K562 (cell line): Measurements from ENCODE around the gene CYS1. TPM values are rescaled to one million over a fixed set of nuclear protein-coding genes. Genes with fewer than 3 reads are reported as not detected.

ENCODE experiments used
- COPS2 ChIP-seq: fragments of 450-650 bp; conservative IDR thresholded peaks from 2 replicates; pipeline ENCODE4 v1.6.1; 2016; ENCODE audit warnings: mild to moderate bottlenecking, moderate library complexity
- DACH1 ChIP-seq: fragments of 450-650 bp; IDR thresholded peaks from 2 replicates; pipeline ENCODE4 v1.6.1; 2018; ENCODE audit not compliant: partially characterized antibody
- E2F6 ChIP-seq, 2 experiments: IDR thresholded peaks; 2 replicates each; pipeline ENCODE4 v1.6.1; 2011; ENCODE audit warnings: borderline replicate concordance in 1 of 2, control low read depth in 1 of 2, low read depth in 1 of 2, low read length in 1 of 2, mild to moderate bottlenecking in 1 of 2, mixed read lengths in 1 of 2, moderate library complexity in 1 of 2; ENCODE audit not compliant: insufficient read depth in 1 of 2, insufficient read length in 1 of 2, poor library complexity in 1 of 2, severe bottlenecking in 1 of 2; ENCODE audit errors: extremely low read depth in 1 of 2
- GABPB1 ChIP-seq: sonication (generic); formaldehyde crosslinking; IDR thresholded peaks from 2 replicates; pipeline ENCODE4 v1.8.0; 2022; ENCODE audit warnings: mild to moderate bottlenecking, missing genetic modification reagents
- HSF4 ChIP-seq: fragments of 250-450 bp; sonication (Bioruptor Pico); IDR thresholded peaks from 2 replicates; pipeline ENCODE4 v2.1.2; 2022; ENCODE audit warnings: mild to moderate bottlenecking, moderate library complexity, borderline replicate concordance
- KHSRP ChIP-seq: fragments of 450-650 bp; IDR thresholded peaks from 2 replicates; pipeline ENCODE4 v1.6.1; 2017
- MIER1 ChIP-seq: fragments of 450-650 bp; IDR thresholded peaks from 2 replicates; pipeline ENCODE4 v1.6.1; 2016; ENCODE audit warnings: antibody characterized with exemption, mild to moderate bottlenecking, low read depth
- MYC ChIP-seq, 2 experiments: fragments of 250-450 bp in 1 of 2; sonication (Bioruptor Pico) in 1 of 2; IDR thresholded peaks; 2 replicates each; pipeline versions ENCODE4 v1.5.1 to v1.6.1; 2012 to 2021; ENCODE audit warnings: low read depth in 2 of 2, borderline replicate concordance in 1 of 2, improper control_type of control experiment in 1 of 2, low read length in 1 of 2, mild to moderate bottlenecking in 1 of 2, moderate library complexity in 1 of 2
- NELFE ChIP-seq: IDR thresholded peaks from 2 replicates; pipeline ENCODE4 v1.6.1; 2011; ENCODE audit warnings: mild to moderate bottlenecking; ENCODE audit not compliant: insufficient read depth, insufficient read length
- NFATC3 ChIP-seq: fragments of 450-650 bp; IDR thresholded peaks from 2 replicates; pipeline ENCODE4 v1.6.1; 2017; ENCODE audit warnings: mild to moderate bottlenecking
- NKRF ChIP-seq: fragments of 450-650 bp; IDR thresholded peaks from 2 replicates; pipeline ENCODE4 v1.6.1; 2016; ENCODE audit warnings: borderline replicate concordance
- PURB ChIP-seq: sonication (generic); formaldehyde crosslinking; IDR thresholded peaks from 2 replicates; pipeline ENCODE4 v1.9.0; 2021; ENCODE audit warnings: low read depth, mild to moderate bottlenecking, missing genetic modification reagents
- PYGO2 ChIP-seq: fragments of 450-650 bp; IDR thresholded peaks from 2 replicates; pipeline ENCODE4 v1.6.1; 2016; ENCODE audit warnings: mild to moderate bottlenecking, missing genetic modification characterization, moderate library complexity, missing compliant biosample characterization
- RBM34 ChIP-seq: fragments of 200-400 bp; formaldehyde crosslinking; IDR thresholded peaks from 2 replicates; pipeline ENCODE4 v1.6.1; 2018; ENCODE audit warnings: low read length, borderline replicate concordance; ENCODE audit not compliant: insufficient read depth
- ZBTB33 ChIP-seq: sonication (generic); formaldehyde crosslinking; IDR thresholded peaks from 2 replicates; pipeline ENCODE4 v1.8.1; 2023; ENCODE audit warnings: mild to moderate bottlenecking, missing genetic modification reagents
- ZNF121 ChIP-seq: sonication (generic); formaldehyde crosslinking; conservative IDR thresholded peaks from 2 replicates; pipeline ENCODE4 v1.8.0; 2022; ENCODE audit warnings: missing genetic modification reagents
- ZNF124 ChIP-seq: sonication (generic); formaldehyde crosslinking; IDR thresholded peaks from 2 replicates; pipeline ENCODE4 v1.8.1; 2022; ENCODE audit warnings: missing genetic modification reagents
- ZNF316 ChIP-seq: fragments of 450-650 bp; IDR thresholded peaks from 2 replicates; pipeline ENCODE4 v1.6.1; 2016
- ZNF324 ChIP-seq: fragments of 250-450 bp; sonication (Bioruptor Pico); IDR thresholded peaks from 2 replicates; pipeline ENCODE4 v1.4.0; 2020; ENCODE audit warnings: mild to moderate bottlenecking
- ZNF583 ChIP-seq: fragments of 250-450 bp; sonication (Bioruptor Pico); IDR thresholded peaks from 2 replicates; pipeline ENCODE4 v1.4.0; 2020
- ZNF644 ChIP-seq: fragments of 200-800 bp; sonication (Bioruptor generic); IDR thresholded peaks from 2 replicates; pipeline ENCODE4 v1.6.1; 2016; ENCODE audit warnings: low read depth, missing genetic modification characterization, missing compliant biosample characterization
- ZNF699 ChIP-seq: fragments of 250-450 bp; sonication (Bioruptor Pico); IDR thresholded peaks from 2 replicates; pipeline ENCODE4 v1.8.0; 2021; ENCODE audit warnings: mild to moderate bottlenecking, moderate library complexity; ENCODE audit not compliant: insufficient replicate concordance
- polyA plus RNA-seq, 8 experiments: library from polyadenylated mRNA; depleted of rRNA in 4 of 8; stranded (reverse) in 5 of 8; unstranded in 3 of 8; fragments of >200 nt; fragmentation: Nextera tagmentation in 2 of 8; fragmentation: Illumina TruSeq in 1 of 8; extraction: Ambion mirVana in 2 of 8; extraction: Trizol in 1 of 8; gene quantifications; 2 replicates each; pipeline versions ENCODE4 v1.2.1 to v1.2.3, GENCODE V29; 2011 to 2014; ENCODE audit warnings: inconsistent platforms in 1 of 8, missing spikeins in 1 of 8
- total RNA-seq, 7 experiments: library from RNA; depleted of rRNA in 6 of 7; stranded (reverse); fragments of >200 nt in 6 of 7; fragmentation: Illumina TruSeq in 2 of 7; extraction: Trizol in 2 of 7; gene quantifications; 2 replicates each; pipeline versions ENCODE4 v1.2.1 to v1.2.3, GENCODE V29; 2011 to 2021; ENCODE audit warnings: low replicate concordance in 1 of 7

Gene CYS1
- total and polyA plus RNA-seq, 9 of the 15 experiments (the other 6 are each of a cell fraction or from before 2014, with no cell fraction given), result 0.11 to 0.13 TPM; not detected in 7

DNA sequence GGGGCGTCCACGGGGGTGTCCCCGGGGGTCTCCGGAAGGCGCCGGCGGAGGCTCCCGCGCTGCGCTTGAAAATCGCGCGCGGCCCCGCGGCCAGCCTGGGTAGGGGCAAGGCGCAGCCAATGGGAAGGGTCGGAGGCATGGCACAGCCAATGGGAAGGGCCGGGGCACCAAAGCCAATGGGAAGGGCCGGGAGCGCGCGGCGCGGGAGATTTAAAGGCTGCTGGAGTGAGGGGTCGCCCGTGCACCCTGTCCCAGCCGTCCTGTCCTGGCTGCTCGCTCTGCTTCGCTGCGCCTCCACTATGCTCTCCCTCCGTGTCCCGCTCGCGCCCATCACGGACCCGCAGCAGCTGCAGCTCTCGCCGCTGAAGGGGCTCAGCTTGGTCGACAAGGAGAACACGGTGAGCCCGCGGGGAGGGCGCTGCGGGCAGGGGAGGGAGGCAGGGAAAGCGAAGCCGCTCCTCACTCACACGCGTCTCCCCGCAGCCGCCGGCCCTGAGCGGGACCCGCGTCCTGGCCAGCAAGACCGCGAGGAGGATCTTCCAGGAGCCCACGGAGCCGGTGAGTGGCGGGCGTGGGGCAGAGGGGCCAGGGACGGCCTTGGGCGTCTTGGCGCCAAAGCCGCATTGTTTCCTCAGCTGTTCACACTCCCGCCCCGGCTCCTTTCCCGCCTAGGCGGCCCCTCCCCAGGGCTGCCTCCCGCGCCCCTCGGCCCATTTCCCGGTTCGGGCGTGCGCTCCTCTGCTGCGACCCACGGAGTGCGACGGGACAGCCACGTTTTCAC lies 42.5 kb upstream of the CYS1 start, which contains the start of gene RRM2 (continued):
- TF ChIP-seq ZBTB33 (CRISPR knock-in tag) (0 out of 2 replicates have a peak, but pooled peaks have one; percentile 18), HSF4 (CRISPR knock-in tag) (no peak), ZNF121 (CRISPR knock-in tag) (no peak), ZNF644 (no peak), NELFE (peak; percentile 77), COPS2 (no peak), ZNF124 (CRISPR knock-in tag) (no peak), ZNF699 (CRISPR knock-in tag) (no peak), MYC (IDR thresholded peaks at IDR 0.05; ENCODE audit: low read depth, low read length) (no peak; the same call in 1 of the 2 replicates), MYC (CRISPR knock-in tag; IDR thresholded peaks at IDR 0.05; ENCODE audit: borderline replicate concordance, low read depth) (peak; percentile 85; the same call in 1 of the 2 replicates), PYGO2 (tag) (no peak), NKRF (peak; percentile 99), GABPB1 (CRISPR knock-in tag) (peak; percentile 63; the same call in 1 of the 2 replicates), KHSRP (no peak), NFATC3 (no peak), PURB (CRISPR knock-in tag) (no peak), MIER1 (no peak), ZNF583 (CRISPR knock-in tag) (no peak), ZNF316 (no peak), DACH1 (peak; percentile 70), E2F6 (IDR thresholded peaks at IDR 0.05; ENCODE audit: borderline replicate concordance in 1 of 2, extremely low read depth in 1 of 2, insufficient read depth in 1 of 2, insufficient read length in 1 of 2, low read depth in 1 of 2, low read length in 1 of 2, poor library complexity in 1 of 2, severe bottlenecking in 1 of 2) (peak; percentile 92 to 94), ZNF324 (CRISPR knock-in tag) (no peak), RBM34 (no peak; the same call in 1 of the 2 replicates)
